WTC11 (cell line): ENCODE measurements around the gene HDAC1. TPM values are rescaled to one million over a fixed set of nuclear protein-coding genes. Genes with fewer than 3 reads are reported as not detected.
A peak's percentile ranks its signal among the peaks of the same experiment; 100 is the strongest.

Experiments
- ATAC-seq: fragments of 200-7000 bp; cut with Tn5 transposase; 2 replicates; pipeline ENCODE4 v1.10.0; 2021; ENCODE audit warnings: mild to moderate bottlenecking, moderate library complexity
- CTCF ChIA-PET: fragments of 300-600 bp; sonication (Branson Sonifier 250); formaldehyde crosslinking; loops from one replicate; lab custom pipeline; 2021; ENCODE audit warnings: antibody characterized with exemption; lab: Charles Lee
- POLR2A ChIA-PET: fragments of 350-600 bp; sonication (Branson Sonifier 250); formaldehyde crosslinking; loops from one replicate; lab custom pipeline; 2021; ENCODE audit warnings: antibody characterized with exemption; lab: Charles Lee
- DNase-seq: peaks from one replicate; pipeline ENCODE4 v3.0.0; 2021; ENCODE audit warnings: low spot score
- H3K27ac Mint-ChIP-seq: 2 replicates; pipeline ENCODE4 v1.8.0; 2021; ENCODE audit warnings: mixed read lengths
- H3K27me3 Mint-ChIP-seq: 2 replicates; pipeline ENCODE4 v1.8.0; 2021; ENCODE audit warnings: low read depth, mild to moderate bottlenecking, moderate library complexity, mixed read lengths
- H3K36me3 Mint-ChIP-seq: 2 replicates; pipeline ENCODE4 v1.8.0; 2021; ENCODE audit warnings: mixed read lengths
- H3K4me1 Mint-ChIP-seq: 2 replicates; pipeline ENCODE4 v1.8.0; 2022; ENCODE audit warnings: mixed read lengths
- H3K4me3 Mint-ChIP-seq: 2 replicates; pipeline ENCODE4 v1.8.0; 2021; ENCODE audit warnings: mild to moderate bottlenecking, moderate library complexity, mixed read lengths
- H3K9me3 Mint-ChIP-seq: 2 replicates; pipeline ENCODE4 v1.8.0; 2021; ENCODE audit warnings: mixed read lengths
- AR ChIP-seq: fragments of 250-450 bp; sonication (Bioruptor Pico); IDR thresholded peaks from 2 replicates; pipeline ENCODE4 v1.9.0; 2021; ENCODE audit warnings: mild to moderate bottlenecking
- ATF1 ChIP-seq: sonication (generic); formaldehyde crosslinking; IDR thresholded peaks from 2 replicates; pipeline ENCODE4 v1.8.1; 2023; ENCODE audit warnings: mild to moderate bottlenecking, moderate library complexity, missing genetic modification reagents
- ATF2 ChIP-seq: sonication (generic); formaldehyde crosslinking; IDR thresholded peaks from 2 replicates; pipeline ENCODE4 v1.8.1; 2022; ENCODE audit warnings: low read depth, missing genetic modification reagents, borderline replicate concordance
- ATF3 ChIP-seq: sonication (generic); formaldehyde crosslinking; conservative IDR thresholded peaks from 2 replicates; pipeline ENCODE4 v1.8.1; 2022; ENCODE audit warnings: mild to moderate bottlenecking, missing genetic modification reagents
- CREM ChIP-seq: sonication (generic); formaldehyde crosslinking; IDR thresholded peaks from 2 replicates; pipeline ENCODE4 v1.8.1; 2022; ENCODE audit warnings: mild to moderate bottlenecking, missing genetic modification reagents, moderate library complexity
- E2F1 ChIP-seq: sonication (generic); formaldehyde crosslinking; IDR thresholded peaks from 2 replicates; pipeline ENCODE4 v1.8.0; 2022; ENCODE audit warnings: mild to moderate bottlenecking, missing genetic modification reagents
- ETV6 ChIP-seq: sonication (generic); formaldehyde crosslinking; IDR thresholded peaks from 2 replicates; pipeline ENCODE4 v1.8.1; 2022; ENCODE audit warnings: mild to moderate bottlenecking, missing genetic modification reagents
- FOXJ3 ChIP-seq: sonication (generic); formaldehyde crosslinking; IDR thresholded peaks from 2 replicates; pipeline ENCODE4 v1.9.0; 2021; ENCODE audit warnings: missing genetic modification reagents, mild to moderate bottlenecking, borderline replicate concordance
- FOXP1 ChIP-seq: sonication (generic); formaldehyde crosslinking; IDR thresholded peaks from 2 replicates; pipeline ENCODE4 v1.8.0; 2022; ENCODE audit warnings: missing genetic modification reagents, mild to moderate bottlenecking, moderate library complexity, borderline replicate concordance
- GABPB1 ChIP-seq: sonication (generic); formaldehyde crosslinking; IDR thresholded peaks from 2 replicates; pipeline ENCODE4 v1.8.1; 2023; ENCODE audit warnings: mild to moderate bottlenecking, missing genetic modification reagents
- IRF1 ChIP-seq: sonication (generic); formaldehyde crosslinking; IDR thresholded peaks from 2 replicates; pipeline ENCODE4 v1.8.0; 2023; ENCODE audit warnings: missing genetic modification reagents
- MAX ChIP-seq: sonication (generic); formaldehyde crosslinking; IDR thresholded peaks from 2 replicates; pipeline ENCODE4 v1.8.0; 2022; ENCODE audit warnings: mild to moderate bottlenecking, missing genetic modification reagents
- NR2C2 ChIP-seq: sonication (generic); formaldehyde crosslinking; IDR thresholded peaks from 2 replicates; pipeline ENCODE4 v1.8.0; 2022; ENCODE audit warnings: mild to moderate bottlenecking, missing genetic modification reagents
- NR3C1 ChIP-seq: sonication (generic); formaldehyde crosslinking; conservative IDR thresholded peaks from 2 replicates; pipeline ENCODE4 v1.8.1; 2023; ENCODE audit warnings: low read depth, mild to moderate bottlenecking, missing genetic modification reagents
- PREB ChIP-seq: sonication (generic); formaldehyde crosslinking; IDR thresholded peaks from 2 replicates; pipeline ENCODE4 v1.8.1; 2022; ENCODE audit warnings: mild to moderate bottlenecking, missing genetic modification reagents, moderate library complexity, borderline replicate concordance
- RELA ChIP-seq: sonication (generic); formaldehyde crosslinking; IDR thresholded peaks from 2 replicates; pipeline ENCODE4 v1.8.1; 2022; ENCODE audit warnings: missing genetic modification reagents, mild to moderate bottlenecking, borderline replicate concordance
- TEAD1 ChIP-seq: sonication (generic); formaldehyde crosslinking; IDR thresholded peaks from 2 replicates; pipeline ENCODE4 v1.8.0; 2022; ENCODE audit warnings: mild to moderate bottlenecking, missing genetic modification reagents
- ZNF219 ChIP-seq: sonication (generic); formaldehyde crosslinking; IDR thresholded peaks from 2 replicates; pipeline ENCODE4 v1.8.0; 2023; ENCODE audit warnings: missing genetic modification reagents, mild to moderate bottlenecking, borderline replicate concordance
- ZNF425 ChIP-seq: fragments of 250-450 bp; sonication (Bioruptor Pico); conservative IDR thresholded peaks from 2 replicates; pipeline ENCODE4 v1.9.0; 2021; ENCODE audit warnings: mild to moderate bottlenecking
- ZSCAN18 ChIP-seq: fragments of 250-450 bp; sonication (Bioruptor Pico); IDR thresholded peaks from 2 replicates; pipeline ENCODE4 v2.1.2; 2022; ENCODE audit warnings: mild to moderate bottlenecking, moderate library complexity
- total RNA-seq: library from RNA; stranded (reverse); gene quantifications from 3 replicates; pipeline ENCODE4 v1.2.3, GENCODE V29; 2021

HDAC1 gene
- total RNA-seq, 1 experiment from 2014 or later = 108 TPM

GRCh38 chr1:32350785-32351398 lies 59.0 kb downstream of the HDAC1 start (continued):
- TF ChIP-seq PREB (CRISPR knock-in tag) (no peak), RELA (CRISPR knock-in tag) (peak; percentile 80; the same call in 1 of the 2 replicates), FOXP1 (peak; percentile 75), MAX (CRISPR knock-in tag) (peak; percentile 99), NR2C2 (CRISPR knock-in tag) (0 out of 2 replicates have a peak, but pooled peaks have one; percentile 27), CREM (CRISPR knock-in tag) (0 out of 2 replicates have a peak, but pooled peaks have one; percentile 50), FOXJ3 (CRISPR knock-in tag) (no peak), ZNF425 (CRISPR knock-in tag) (no peak), ATF3 (CRISPR knock-in tag) (peak; percentile 61; the same call in 1 of the 2 replicates), AR (CRISPR knock-in tag) (no peak; the same call in 1 of the 2 replicates), ATF1 (no peak)
- TF ChIP-seq, all 79 proteins: peak for 28

GRCh38 chr1:32351399-32352238 lies 59.7 kb downstream of the HDAC1 start:
- ATAC-seq (peak; percentile 96), DNase-seq (peak; percentile 96)
- peaks cover 18% of the 10 kb centered on the region for H3K4me1 Mint-ChIP-seq
- ChIA-PET POLR2A (interaction anchor here (0.6 to 2.6 kb wide), 8 partner anchors 8 to 103 kb away, joined by 4 to 18 read pairs (median 5); partner anchors contain the start of genes BSDC1, FAM229A, MARCKSL1 and TSSK3), CTCF (interaction anchor here (0.6 to 2.1 kb wide), 16 partner anchors 8 to 358 kb away, joined by 3 to 21 read pairs (median 4); partner anchors contain the start of genes FAM229A, MARCKSL1 and TSSK3)
- peaks cover 11% of the 10 kb centered on the region for H3K9me3 Mint-ChIP-seq
- peak overlapping the region; percentile 84; the same call in 1 of the 2 replicates for H3K27ac Mint-ChIP-seq
- peak overlapping the region; percentile 80 for H3K4me3 Mint-ChIP-seq
- peaks cover 55% of the 10 kb centered on the region for H3K27me3 Mint-ChIP-seq
- H3K36me3 Mint-ChIP-seq = peaks cover 11% of the 10 kb centered on the region
- peak; percentile 15; the same call in 1 of the 2 replicates for TF ChIP-seq ZNF219 (CRISPR knock-in tag)
- peak; percentile 76; the same call in 1 of the 2 replicates for TF ChIP-seq IRF1 (CRISPR knock-in tag)
- peak; percentile 77; the same call in 1 of the 2 replicates for TF ChIP-seq ETV6 (CRISPR knock-in tag)
- peak; percentile 92; the same call in 1 of the 2 replicates for TF ChIP-seq TEAD1
- TF ChIP-seq GABPB1 (CRISPR knock-in tag) = peak; percentile 49; the same call in 1 of the 2 replicates
- TF ChIP-seq E2F1 = 0 out of 2 replicates have a peak, but pooled peaks have one; percentile 30
- TF ChIP-seq ZSCAN18 (CRISPR knock-in tag) = no peak
- TF ChIP-seq NR3C1 (CRISPR knock-in tag) = no peak
- TF ChIP-seq ATF2 (CRISPR knock-in tag) = no peak
